ENCODE results near the gene PTPRD. TPM values are rescaled to one million over a fixed set of nuclear protein-coding genes. Genes with fewer than 3 reads are reported as not detected.

Gene PTPRD
- total RNA-seq, 1 experiment from 2014 or later = 32.5 TPM

DNA sequence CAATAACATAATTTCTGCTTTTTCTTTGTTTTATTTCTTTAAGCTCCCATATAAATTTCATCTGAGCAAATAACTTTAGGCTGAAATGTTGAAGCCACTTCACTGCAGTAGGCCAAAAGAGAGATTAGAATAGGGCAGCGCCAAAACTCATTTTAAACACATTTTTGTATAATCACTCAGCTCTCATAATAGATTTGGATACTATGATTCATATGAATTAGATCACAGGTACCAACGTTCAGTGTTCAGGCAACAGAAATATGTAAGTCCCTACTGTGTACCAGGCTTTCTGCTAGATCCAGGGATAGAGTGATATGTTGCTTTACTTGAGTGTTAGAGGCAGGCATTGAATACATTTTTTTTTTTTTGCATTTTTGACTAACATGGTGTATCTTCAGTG lies 370.5 kb downstream of the PTPRD start:
- Histone ChIP-seq H3K4me2 (ENCODE audit: insufficient read depth, insufficient read length, low read length) (no peak overlapping the region), H2AK5ac (ENCODE audit: insufficient read length, low read length) (no peak overlapping the region), H2BK15ac (ENCODE audit: low read depth, low read length) (no peak overlapping the region), H2AFZ (ENCODE audit: low read length) (no peak overlapping the region), H3K79me2 (ENCODE audit: insufficient read depth, low read length) (no peaks in the 10 kb centered on the region), H3K9ac (ENCODE audit: extremely low read depth, insufficient read length, low read length) (no peak overlapping the region), H4K91ac (ENCODE audit: insufficient read length, low read depth, low read length) (no peak overlapping the region), H3K18ac (ENCODE audit: insufficient read length, low read depth, low read length) (no peak overlapping the region), H2BK12ac (ENCODE audit: insufficient read length, low read depth, low read length) (no peak overlapping the region), H2BK120ac (ENCODE audit: low read depth, low read length, poor library complexity, severe bottlenecking) (no peak overlapping the region), H3K23ac (ENCODE audit: insufficient read length, low read depth, low read length) (no peak overlapping the region), H3K23me2 (ENCODE audit: insufficient read length, low read depth, low read length, poor library complexity, severe bottlenecking) (no peaks in the 10 kb centered on the region), H3K4ac (ENCODE audit: low read depth, low read length) (no peak overlapping the region), H3K27ac (ENCODE audit: insufficient read length, low read depth, low read length) (no peak overlapping the region), H2BK20ac (ENCODE audit: low read depth, low read length, poor library complexity, severe bottlenecking) (no peak overlapping the region), H3K56ac (ENCODE audit: insufficient read length, low read depth, low read length) (no peak overlapping the region), H3K9me3 (ENCODE audit: control insufficient read depth, low read depth, low read length) (no peaks in the 10 kb centered on the region), H3K79me1 (ENCODE audit: insufficient read depth, low read depth, low read length, poor library complexity, severe bottlenecking) (no peaks in the 10 kb centered on the region), H3K4me1 (ENCODE audit: insufficient read depth, low read length) (no peaks in the 10 kb centered on the region), H4K20me1 (ENCODE audit: control insufficient read depth, insufficient read depth, insufficient read length) (no peaks in the 10 kb centered on the region), H4K5ac (ENCODE audit: insufficient read length, low read depth, low read length) (no peak overlapping the region), H2BK5ac (ENCODE audit: insufficient read length, low read length) (no peak overlapping the region), H3T11ph (ENCODE audit: low read length) (no peak overlapping the region), H3K27me3 (ENCODE audit: insufficient read depth, low read length) (no peaks in the 10 kb centered on the region), H3K14ac (ENCODE audit: insufficient read depth, low read length) (no peak overlapping the region), H4K8ac (replicated peaks; ENCODE audit: insufficient read length, low read depth, low read length) (no peak overlapping the region)
- Mint-ChIP-seq H3K4me3 (no peak overlapping the region), H3K27ac (no peak overlapping the region), H3K27me3 (ENCODE audit: low read depth) (no peaks in the 10 kb centered on the region), H3K9me3 (peaks cover 0 to 3% of the 10 kb centered on the region in 2 experiments; a peak in 2 of 5 replicates), H3K4me1 (peaks cover 3 to 5% of the 10 kb centered on the region in 2 experiments), H3K36me3 (ENCODE audit: insufficient read depth in 1 of 3, low read depth in 3 of 3) (0 out of 7 replicates have a peak, but pooled peaks cover 0 to 2% (median 0%) of the 10 kb centered on the region in 3 experiments)
- WGBS (ENCODE audit: extremely low coverage, insufficient read length, low lambda C conversion rate) = no CpG with 5 or more reads among the region's 2 CpGs
- DNase-seq = no peak
- TF ChIP-seq, protein P1, sequence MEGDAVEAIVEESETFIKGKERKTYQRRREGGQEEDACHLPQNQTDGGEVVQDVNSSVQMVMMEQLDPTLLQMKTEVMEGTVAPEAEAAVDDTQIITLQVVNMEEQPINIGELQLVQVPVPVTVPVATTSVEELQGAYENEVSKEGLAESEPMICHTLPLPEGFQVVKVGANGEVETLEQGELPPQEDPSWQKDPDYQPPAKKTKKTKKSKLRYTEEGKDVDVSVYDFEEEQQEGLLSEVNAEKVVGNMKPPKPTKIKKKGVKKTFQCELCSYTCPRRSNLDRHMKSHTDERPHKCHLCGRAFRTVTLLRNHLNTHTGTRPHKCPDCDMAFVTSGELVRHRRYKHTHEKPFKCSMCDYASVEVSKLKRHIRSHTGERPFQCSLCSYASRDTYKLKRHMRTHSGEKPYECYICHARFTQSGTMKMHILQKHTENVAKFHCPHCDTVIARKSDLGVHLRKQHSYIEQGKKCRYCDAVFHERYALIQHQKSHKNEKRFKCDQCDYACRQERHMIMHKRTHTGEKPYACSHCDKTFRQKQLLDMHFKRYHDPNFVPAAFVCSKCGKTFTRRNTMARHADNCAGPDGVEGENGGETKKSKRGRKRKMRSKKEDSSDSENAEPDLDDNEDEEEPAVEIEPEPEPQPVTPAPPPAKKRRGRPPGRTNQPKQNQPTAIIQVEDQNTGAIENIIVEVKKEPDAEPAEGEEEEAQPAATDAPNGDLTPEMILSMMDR (conservative IDR thresholded peaks at IDR 0.05) = no peak

All from H9 (cell line).